ENCODE data around the gene PLK1. TPM values are rescaled to one million over a fixed set of nuclear protein-coding genes. Genes with fewer than 3 reads are reported as not detected.

The PLK1 gene
- total and polyA plus RNA-seq, 4 donors: 1.9 to 3.6 (median 3.2) TPM

- H3K36me3 ChIP-seq (ENCODE audit: control insufficient read depth in 4 of 4, insufficient read depth in 4 of 4, low read length in 4 of 4): no peaks in the 10 kb centered on the region
- DNase-seq (no peak), ATAC-seq (ENCODE audit: insufficient read depth, low FRiP score) (no peak)
- no peak overlapping the region for H3K4me3 ChIP-seq
- H3K27me3 ChIP-seq (ENCODE audit: control insufficient read depth in 3 of 3, insufficient read depth in 3 of 3, low read length in 2 of 3): peaks cover 0 to 20% (median 19%) of the 10 kb centered on the region in 3 donors
- H3K4me1 ChIP-seq (ENCODE audit: control insufficient read depth in 5 of 5, insufficient read depth in 5 of 5, low read length in 5 of 5): peaks cover 0 to 4% (median 0%) of the 10 kb centered on the region in 5 donors
- no peak overlapping the region for H3K27ac ChIP-seq (ENCODE audit: low read depth in 1 of 2, low read length in 1 of 2)
- no peak for TF ChIP-seq CTCF (IDR thresholded peaks at IDR 0.05; ENCODE audit: control extremely low read depth, extremely low read depth)
- peaks cover 0 to 22% (median 4%) of the 10 kb centered on the region in 4 donors for H3K9me3 ChIP-seq (ENCODE audit: control insufficient read depth in 4 of 4, insufficient read depth in 3 of 4, low read length in 3 of 4)
- no peak overlapping the region for H3K9ac ChIP-seq (ENCODE audit: insufficient read depth in 1 of 2, low read length in 2 of 2)
These were observed 30.8 kb downstream of the PLK1 start for GRCh38 chr16:23709536-23709935.

GRCh38 chr16:23710008-23710407 is 31.3 kb downstream of the PLK1 start:
- Histone ChIP-seq H3K9ac (ENCODE audit: insufficient read depth in 1 of 2, low read length in 2 of 2) (no peak overlapping the region), H3K27ac (ENCODE audit: low read depth in 1 of 2, low read length in 1 of 2) (no peak overlapping the region), H3K9me3 (ENCODE audit: control insufficient read depth in 4 of 4, insufficient read depth in 3 of 4, low read length in 3 of 4) (peaks cover 0 to 22% (median 4%) of the 10 kb centered on the region in 4 donors), H3K36me3 (ENCODE audit: control insufficient read depth in 4 of 4, insufficient read depth in 4 of 4, low read length in 4 of 4) (no peaks in the 10 kb centered on the region), H3K27me3 (ENCODE audit: control insufficient read depth in 3 of 3, insufficient read depth in 3 of 3, low read length in 2 of 3) (peaks cover 0 to 22% (median 21%) of the 10 kb centered on the region in 3 donors), H3K4me1 (ENCODE audit: control insufficient read depth in 5 of 5, insufficient read depth in 5 of 5, low read length in 5 of 5) (peaks cover 0 to 4% (median 0%) of the 10 kb centered on the region in 5 donors), H3K4me3 (no peak overlapping the region)
- ATAC-seq (ENCODE audit: insufficient read depth, low FRiP score): no peak
- 80 to 83% methylated on average over 2 of the region's 2 CpGs for WGBS, 2 donors
- no peak for TF ChIP-seq CTCF (IDR thresholded peaks at IDR 0.05; ENCODE audit: control extremely low read depth, extremely low read depth)
- no peak for DNase-seq

GRCh38 chr16:23710504-23710903 is 31.8 kb downstream of the PLK1 start:
- Histone ChIP-seq H3K4me3 (no peak overlapping the region), H3K36me3 (ENCODE audit: control insufficient read depth in 4 of 4, insufficient read depth in 4 of 4, low read length in 4 of 4) (no peaks in the 10 kb centered on the region), H3K4me1 (ENCODE audit: control insufficient read depth in 5 of 5, insufficient read depth in 5 of 5, low read length in 5 of 5) (peaks cover 0 to 4% (median 0%) of the 10 kb centered on the region in 5 donors), H3K27ac (ENCODE audit: low read depth in 1 of 2, low read length in 1 of 2) (no peak overlapping the region), H3K9ac (ENCODE audit: insufficient read depth in 1 of 2, low read length in 2 of 2) (no peak overlapping the region), H3K27me3 (ENCODE audit: control insufficient read depth in 3 of 3, insufficient read depth in 3 of 3, low read length in 2 of 3) (peaks cover 0 to 23% (median 21%) of the 10 kb centered on the region in 3 donors), H3K9me3 (ENCODE audit: control insufficient read depth in 4 of 4, insufficient read depth in 3 of 4, low read length in 3 of 4) (peaks cover 0 to 22% (median 4%) of the 10 kb centered on the region in 4 donors)
- no peak for TF ChIP-seq CTCF (IDR thresholded peaks at IDR 0.05; ENCODE audit: control extremely low read depth, extremely low read depth)
- 93 to 99% methylated on average over 3 of the region's 3 CpGs for WGBS, 2 donors
- ATAC-seq (ENCODE audit: insufficient read depth, low FRiP score) (no peak), DNase-seq (no peak)

- H3K4me1 ChIP-seq (ENCODE audit: control insufficient read depth in 5 of 5, insufficient read depth in 5 of 5, low read length in 5 of 5): peaks cover 0 to 4% (median 0%) of the 10 kb centered on the region in 5 donors
- no peak for TF ChIP-seq CTCF (IDR thresholded peaks at IDR 0.05; ENCODE audit: control extremely low read depth, extremely low read depth)
These were observed 33.1 kb downstream of the PLK1 start for GRCh38 chr16:23711785-23712184.

More at GRCh38 chr16:23711785-23712184, 33.1 kb downstream of the PLK1 start:
- DNase-seq: no peak
- Histone ChIP-seq H3K9ac (ENCODE audit: insufficient read depth in 1 of 2, low read length in 2 of 2) (no peak overlapping the region), H3K27ac (ENCODE audit: low read depth in 1 of 2, low read length in 1 of 2) (no peak overlapping the region), H3K27me3 (ENCODE audit: control insufficient read depth in 3 of 3, insufficient read depth in 3 of 3, low read length in 2 of 3) (peaks cover 0 to 25% (median 21%) of the 10 kb centered on the region in 3 donors), H3K36me3 (ENCODE audit: control insufficient read depth in 4 of 4, insufficient read depth in 4 of 4, low read length in 4 of 4) (no peaks in the 10 kb centered on the region), H3K4me3 (no peak overlapping the region), H3K9me3 (ENCODE audit: control insufficient read depth in 4 of 4, insufficient read depth in 3 of 4, low read length in 3 of 4) (peaks cover 0 to 22% (median 4%) of the 10 kb centered on the region in 4 donors)
- no peak for ATAC-seq (ENCODE audit: insufficient read depth, low FRiP score)
- WGBS, 2 donors: 56 to 67% methylated on average over 4 of the region's 4 CpGs
